H9 (cell line): ENCODE measurements around the gene RNPEPL1. TPM values are rescaled to one million over a fixed set of nuclear protein-coding genes. Genes with fewer than 3 reads are reported as not detected.

ENCODE experiments used
- DNase-seq: peaks from one replicate; pipeline ENCODE4 v3.0.0-alpha.2; 2017
- H2AFZ ChIP-seq: one replicate; pipeline ENCODE4 v1.6.1; 2013; ENCODE audit warnings: mild to moderate bottlenecking, low read length, control low read depth, moderate library complexity
- H2AK5ac ChIP-seq: 2 replicates; pipeline ENCODE4 v1.6.1; 2013; ENCODE audit warnings: low read length, control low read depth, mixed read lengths; ENCODE audit not compliant: insufficient read length
- H2BK120ac ChIP-seq: one replicate; pipeline ENCODE4 v1.6.1; 2013; ENCODE audit warnings: low read depth, mild to moderate bottlenecking, low read length, control low read depth, inconsistent platforms; ENCODE audit not compliant: poor library complexity, severe bottlenecking
- H2BK12ac ChIP-seq: 2 replicates; pipeline ENCODE4 v1.6.1; 2013; ENCODE audit warnings: low read length, control low read depth, mixed read lengths, low read depth; ENCODE audit not compliant: insufficient read length
- H2BK15ac ChIP-seq: 2 replicates; pipeline ENCODE4 v1.6.1; 2013; ENCODE audit warnings: low read depth, low read length, control low read depth
- H2BK20ac ChIP-seq: one replicate; pipeline ENCODE4 v1.6.1; 2013; ENCODE audit warnings: low read depth, mild to moderate bottlenecking, low read length, control low read depth, inconsistent platforms; ENCODE audit not compliant: poor library complexity, severe bottlenecking
- H2BK5ac ChIP-seq: 2 replicates; pipeline ENCODE4 v1.6.1; 2013; ENCODE audit warnings: low read length, control low read depth, mixed read lengths; ENCODE audit not compliant: insufficient read length
- H3K14ac ChIP-seq: 2 replicates; pipeline ENCODE4 v1.6.1; 2013; ENCODE audit warnings: low read length, control low read depth; ENCODE audit not compliant: insufficient read depth
- H3K18ac ChIP-seq: 2 replicates; pipeline ENCODE4 v1.6.1; 2013; ENCODE audit warnings: low read depth, mild to moderate bottlenecking, mixed read lengths, low read length, control low read depth; ENCODE audit not compliant: insufficient read length
- H3K23ac ChIP-seq: 2 replicates; pipeline ENCODE4 v1.6.1; 2013; ENCODE audit warnings: low read length, control low read depth, mixed read lengths, low read depth; ENCODE audit not compliant: insufficient read length
- H3K23me2 ChIP-seq: 2 replicates; pipeline ENCODE4 v1.6.1; 2013; ENCODE audit warnings: low read depth, mild to moderate bottlenecking, mixed read lengths, low read length, control low read depth; ENCODE audit not compliant: insufficient read length, poor library complexity, severe bottlenecking
- H3K27ac ChIP-seq: 2 replicates; pipeline ENCODE4 v1.5.1; 2013; ENCODE audit warnings: low read length, control low read depth, mixed read lengths, low read depth; ENCODE audit not compliant: insufficient read length
- H3K27me3 ChIP-seq: 2 replicates; pipeline ENCODE4 v1.6.1; 2013; ENCODE audit warnings: low read length, control low read depth, inconsistent platforms; ENCODE audit not compliant: insufficient read depth
- H3K4ac ChIP-seq: 2 replicates; pipeline ENCODE4 v1.6.1; 2013; ENCODE audit warnings: low read depth, mild to moderate bottlenecking, control low read depth, inconsistent platforms, low read length, moderate library complexity
- H3K4me1 ChIP-seq: 2 replicates; pipeline ENCODE4 v1.6.1; 2013; ENCODE audit warnings: low read length, control low read depth, inconsistent platforms; ENCODE audit not compliant: insufficient read depth
- H3K4me2 ChIP-seq: 2 replicates; pipeline ENCODE4 v1.6.1; 2013; ENCODE audit warnings: low read length, control low read depth, mixed read lengths; ENCODE audit not compliant: insufficient read length, insufficient read depth
- H3K56ac ChIP-seq: 2 replicates; pipeline ENCODE4 v1.6.1; 2013; ENCODE audit warnings: low read depth, mild to moderate bottlenecking, mixed read lengths, low read length, control low read depth; ENCODE audit not compliant: insufficient read length
- H3K79me1 ChIP-seq: 2 replicates; pipeline ENCODE4 v1.6.1; 2013; ENCODE audit warnings: low read depth, mild to moderate bottlenecking, moderate library complexity, low read length, control low read depth, inconsistent platforms; ENCODE audit not compliant: insufficient read depth, poor library complexity, severe bottlenecking
- H3K79me2 ChIP-seq: 2 replicates; pipeline ENCODE4 v1.6.1; 2013; ENCODE audit warnings: low read length, control low read depth, inconsistent platforms; ENCODE audit not compliant: insufficient read depth
- H3K9ac ChIP-seq: 2 replicates; pipeline ENCODE4 v1.6.1; 2013; ENCODE audit warnings: low read length, control low read depth, mixed read lengths; ENCODE audit not compliant: insufficient read length; ENCODE audit errors: extremely low read depth
- H3K9me3 ChIP-seq: one replicate; pipeline ENCODE4 v1.6.1; 2013; ENCODE audit warnings: low read depth, low read length, inconsistent platforms; ENCODE audit not compliant: control insufficient read depth
- H3T11ph ChIP-seq: one replicate; pipeline ENCODE4 v1.6.1; 2013; ENCODE audit warnings: mild to moderate bottlenecking, low read length, control low read depth, inconsistent platforms
- H4K20me1 ChIP-seq: one replicate; pipeline ENCODE4 v1.6.1; 2013; ENCODE audit not compliant: control insufficient read depth, insufficient read length, insufficient read depth
- H4K5ac ChIP-seq: 2 replicates; pipeline ENCODE4 v1.6.1; 2013; ENCODE audit warnings: low read depth, mild to moderate bottlenecking, mixed read lengths, low read length, control low read depth; ENCODE audit not compliant: insufficient read length
- H4K8ac ChIP-seq: replicated peaks from 2 replicates; pipeline ENCODE4 v1.6.1; 2013; ENCODE audit warnings: low read length, control low read depth, mixed read lengths, low read depth; ENCODE audit not compliant: insufficient read length
- H4K91ac ChIP-seq: 2 replicates; pipeline ENCODE4 v1.6.1; 2013; ENCODE audit warnings: low read depth, mild to moderate bottlenecking, moderate library complexity, mixed read lengths, low read length, control low read depth; ENCODE audit not compliant: insufficient read length
- H3K27ac Mint-ChIP-seq, 3 experiments: 2 replicates in 2 of 3; 3 replicates in 1 of 3; pipeline ENCODE4 v1.8.0; 2020 to 2021; ENCODE audit warnings: mixed read lengths in 3 of 3, mild to moderate bottlenecking in 1 of 3, moderate library complexity in 1 of 3
- H3K27me3 Mint-ChIP-seq: 2 replicates; pipeline ENCODE4 v1.8.0; 2021; ENCODE audit warnings: low read depth, mild to moderate bottlenecking, moderate library complexity, mixed read lengths
- H3K36me3 Mint-ChIP-seq, 3 experiments: 2 replicates in 2 of 3; 3 replicates in 1 of 3; pipeline ENCODE4 v1.8.0; 2020 to 2021; ENCODE audit warnings: low read depth in 3 of 3, mixed read lengths in 3 of 3; ENCODE audit not compliant: insufficient read depth in 1 of 3
- H3K4me1 Mint-ChIP-seq, 2 experiments: 2 replicates each; pipeline ENCODE4 v1.8.0; 2020; ENCODE audit warnings: mixed read lengths in 2 of 2
- H3K4me3 Mint-ChIP-seq, 2 experiments: 2 replicates in 1 of 2; 3 replicates in 1 of 2; pipeline ENCODE4 v1.8.0; 2020 to 2021; ENCODE audit warnings: mild to moderate bottlenecking in 2 of 2, mixed read lengths in 2 of 2, moderate library complexity in 1 of 2
- H3K9me3 Mint-ChIP-seq, 2 experiments: 2 replicates in 1 of 2; 3 replicates in 1 of 2; pipeline ENCODE4 v1.8.0; 2020; ENCODE audit warnings: mild to moderate bottlenecking in 2 of 2, mixed read lengths in 2 of 2, moderate library complexity in 1 of 2
- WGBS: extraction: QIAGEN DNeasy Blood & Tissue Kit; methylation state at CpG from one replicate; pipeline ENCODE4 v1.1.7; 2013; ENCODE audit warnings: missing lambda C conversion rate, low lambda C conversion rate, mixed read lengths; ENCODE audit not compliant: insufficient read length; ENCODE audit errors: extremely low coverage; 5-methylcytosine and 5-hydroxymethylcytosine counted together
- total RNA-seq: library from RNA; stranded (reverse); gene quantifications from 2 replicates; pipeline ENCODE4 v1.2.1, GENCODE V29; 2021
- TF ChIP-seq, protein P1 (sequence below): fragments of 200-600 bp; sonication (generic); conservative IDR thresholded peaks from 3 replicates; pipeline ENCODE4 v1.8.0; 2021; ENCODE audit warnings: antibody characterized with exemption, mild to moderate bottlenecking

The RNPEPL1 gene
- total RNA-seq, 1 experiment from 2014 or later = 22.5 TPM

DNA sequence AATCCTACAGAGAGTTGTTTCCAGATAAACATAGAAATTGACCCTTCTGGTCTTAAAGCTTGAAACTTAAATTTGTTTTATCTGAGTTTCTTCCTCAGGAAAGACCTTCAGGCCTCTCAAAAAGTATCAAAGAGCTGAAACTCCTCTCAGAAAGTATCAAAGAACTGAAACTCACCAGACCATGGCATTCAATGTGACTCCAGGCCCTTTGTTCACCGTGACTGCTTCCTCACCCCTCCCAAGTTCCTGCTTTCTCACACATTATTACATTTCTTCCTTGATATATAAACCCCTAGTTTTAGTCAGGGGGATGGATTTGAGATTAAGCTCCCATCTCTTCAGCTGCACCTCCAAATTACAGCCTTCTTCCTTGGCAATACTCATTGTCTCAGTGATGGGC, 16.5 kb upstream of the RNPEPL1 start:
- H4K5ac ChIP-seq = no peak overlapping the region
- no peak overlapping the region for H3K27ac Mint-ChIP-seq
- no peak overlapping the region for H4K91ac ChIP-seq
- peaks cover 17 to 20% of the 10 kb centered on the region in 2 experiments for H3K9me3 Mint-ChIP-seq
- H2BK15ac ChIP-seq = no peak overlapping the region
- H3K18ac ChIP-seq = no peak overlapping the region
- no peaks in the 10 kb centered on the region for H3K23me2 ChIP-seq
- no peaks in the 10 kb centered on the region for H3K27me3 ChIP-seq
- no peak overlapping the region for H3K9ac ChIP-seq
- H2BK5ac ChIP-seq = no peak overlapping the region
- H3K36me3 Mint-ChIP-seq = peaks cover 21 to 26% (median 21%) of the 10 kb centered on the region in 3 experiments
- no peaks in the 10 kb centered on the region; the same call in none of the 2 replicates for H3K27me3 Mint-ChIP-seq
- no peak overlapping the region for H2BK12ac ChIP-seq
- no peak overlapping the region for H2AFZ ChIP-seq
- H3K79me1 ChIP-seq = no peaks in the 10 kb centered on the region
- H3K4me1 ChIP-seq = no peaks in the 10 kb centered on the region
- no peak overlapping the region for H3K14ac ChIP-seq
- no peak overlapping the region for H3K56ac ChIP-seq
- H4K20me1 ChIP-seq = no peaks in the 10 kb centered on the region
- H3K4me2 ChIP-seq = no peak overlapping the region
- H3K23ac ChIP-seq = no peak overlapping the region
- H2AK5ac ChIP-seq = no peak overlapping the region
- H2BK20ac ChIP-seq = no peak overlapping the region
- WGBS = no CpG with 5 or more reads among the region's 1 CpG
- no peak overlapping the region for H3T11ph ChIP-seq
- DNase-seq = no peak
- peaks cover 12% of the 10 kb centered on the region for H3K9me3 ChIP-seq
- H3K79me2 ChIP-seq = no peaks in the 10 kb centered on the region
- H3K27ac ChIP-seq = no peak overlapping the region
- no peak overlapping the region for H3K4ac ChIP-seq
- H4K8ac ChIP-seq = no peak overlapping the region
- H2BK120ac ChIP-seq = no peak overlapping the region
- peaks cover 0 to 2% of the 10 kb centered on the region in 2 experiments; a peak in 2 of 4 replicates for H3K4me1 Mint-ChIP-seq
- TF ChIP-seq, protein P1, sequence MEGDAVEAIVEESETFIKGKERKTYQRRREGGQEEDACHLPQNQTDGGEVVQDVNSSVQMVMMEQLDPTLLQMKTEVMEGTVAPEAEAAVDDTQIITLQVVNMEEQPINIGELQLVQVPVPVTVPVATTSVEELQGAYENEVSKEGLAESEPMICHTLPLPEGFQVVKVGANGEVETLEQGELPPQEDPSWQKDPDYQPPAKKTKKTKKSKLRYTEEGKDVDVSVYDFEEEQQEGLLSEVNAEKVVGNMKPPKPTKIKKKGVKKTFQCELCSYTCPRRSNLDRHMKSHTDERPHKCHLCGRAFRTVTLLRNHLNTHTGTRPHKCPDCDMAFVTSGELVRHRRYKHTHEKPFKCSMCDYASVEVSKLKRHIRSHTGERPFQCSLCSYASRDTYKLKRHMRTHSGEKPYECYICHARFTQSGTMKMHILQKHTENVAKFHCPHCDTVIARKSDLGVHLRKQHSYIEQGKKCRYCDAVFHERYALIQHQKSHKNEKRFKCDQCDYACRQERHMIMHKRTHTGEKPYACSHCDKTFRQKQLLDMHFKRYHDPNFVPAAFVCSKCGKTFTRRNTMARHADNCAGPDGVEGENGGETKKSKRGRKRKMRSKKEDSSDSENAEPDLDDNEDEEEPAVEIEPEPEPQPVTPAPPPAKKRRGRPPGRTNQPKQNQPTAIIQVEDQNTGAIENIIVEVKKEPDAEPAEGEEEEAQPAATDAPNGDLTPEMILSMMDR = no peak
- H3K4me3 Mint-ChIP-seq = no peak overlapping the region
